Ishikawa (cell line): ENCODE measurements around the gene SNAP23.

Experiments
- CREB1 ChIP-seq: IDR thresholded peaks from 2 replicates; pipeline ENCODE4 v1.6.1; 2012; ENCODE audit warnings: low read depth
- EP300 ChIP-seq: IDR thresholded peaks from 2 replicates; pipeline ENCODE4 v1.6.1; 2012; ENCODE audit warnings: borderline replicate concordance
- FOXM1 ChIP-seq: IDR thresholded peaks from 2 replicates; pipeline ENCODE4 v1.6.1; 2012; ENCODE audit warnings: low read depth, borderline replicate concordance
- MAX ChIP-seq: IDR thresholded peaks from 2 replicates; pipeline ENCODE4 v1.6.1; 2012
- RAD21 ChIP-seq: IDR thresholded peaks from 2 replicates; pipeline ENCODE4 v1.6.1; 2012; ENCODE audit warnings: low read depth
- REST ChIP-seq: IDR thresholded peaks from 2 replicates; pipeline ENCODE4 v1.6.1; 2012; ENCODE audit warnings: low read depth, mild to moderate bottlenecking
- TAF1 ChIP-seq: IDR thresholded peaks from 2 replicates; pipeline ENCODE4 v1.6.1; 2012; ENCODE audit warnings: low read depth, mild to moderate bottlenecking
- TEAD4 ChIP-seq: IDR thresholded peaks from 2 replicates; pipeline ENCODE4 v1.6.1; 2012
- USF1 ChIP-seq: IDR thresholded peaks from 2 replicates; pipeline ENCODE4 v1.6.1; 2012

GRCh38 chr15:42523331-42523730, 27.9 kb downstream of the SNAP23 start:
- TF ChIP-seq FOXM1, result no peak
- TF ChIP-seq TAF1, result no peak
- no peak for TF ChIP-seq MAX
- TF ChIP-seq RAD21, result no peak
- no peak for TF ChIP-seq EP300
- no peak for TF ChIP-seq CREB1
- TF ChIP-seq REST, result no peak
- TF ChIP-seq TEAD4, result no peak
- no peak for TF ChIP-seq USF1
